GM19099 (cell line): Measurements from ENCODE around the gene MUC3A.
A peak's percentile ranks its signal among the peaks of the same experiment; 100 is the strongest.

Source experiments
- POLR2A ChIP-seq: IDR thresholded peaks from 3 replicates; pipeline ENCODE4 v1.6.1; 2011; ENCODE audit warnings: low read depth; ENCODE audit not compliant: insufficient read length; ENCODE audit errors: extremely low read depth

Gene MUC3A

DNA sequence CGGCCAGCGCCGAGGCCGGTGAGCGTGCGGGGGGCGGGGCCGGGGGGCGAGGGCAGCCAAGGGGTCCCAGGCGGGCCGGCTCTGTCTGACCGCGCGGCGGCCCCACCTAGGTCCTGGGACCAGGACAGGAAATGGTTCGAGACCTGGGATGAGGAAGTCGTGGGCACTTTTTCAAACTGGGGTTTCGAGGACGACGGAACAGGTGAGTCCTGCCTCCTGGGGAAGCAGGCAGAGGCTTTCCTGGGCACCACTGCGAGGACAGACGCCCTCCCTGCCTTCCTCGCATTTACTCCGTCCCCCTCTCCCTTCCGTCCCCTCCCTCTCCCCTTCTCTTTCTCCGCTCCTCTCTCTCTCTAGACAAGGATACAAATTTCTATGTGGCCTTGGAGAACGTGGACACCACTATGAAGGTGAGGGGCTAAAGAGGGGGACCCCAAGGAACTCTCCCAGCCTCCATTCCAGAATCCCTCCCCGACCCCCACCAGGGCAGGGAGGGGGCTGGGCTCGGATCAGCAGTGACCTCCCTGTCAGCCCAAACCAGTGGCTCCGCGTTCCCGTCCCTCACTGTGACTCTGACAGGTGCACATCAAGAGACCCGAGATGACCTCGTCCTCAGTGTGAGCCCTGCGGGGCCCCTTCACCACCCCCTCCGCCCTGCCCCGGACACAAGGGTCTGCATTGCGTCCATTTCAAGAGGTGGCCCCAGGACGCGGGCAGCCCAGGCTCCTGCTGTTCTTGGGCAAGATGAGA lies 17.4 kb downstream of the MUC3A start:
- TF ChIP-seq POLR2A: no peak

DNA sequence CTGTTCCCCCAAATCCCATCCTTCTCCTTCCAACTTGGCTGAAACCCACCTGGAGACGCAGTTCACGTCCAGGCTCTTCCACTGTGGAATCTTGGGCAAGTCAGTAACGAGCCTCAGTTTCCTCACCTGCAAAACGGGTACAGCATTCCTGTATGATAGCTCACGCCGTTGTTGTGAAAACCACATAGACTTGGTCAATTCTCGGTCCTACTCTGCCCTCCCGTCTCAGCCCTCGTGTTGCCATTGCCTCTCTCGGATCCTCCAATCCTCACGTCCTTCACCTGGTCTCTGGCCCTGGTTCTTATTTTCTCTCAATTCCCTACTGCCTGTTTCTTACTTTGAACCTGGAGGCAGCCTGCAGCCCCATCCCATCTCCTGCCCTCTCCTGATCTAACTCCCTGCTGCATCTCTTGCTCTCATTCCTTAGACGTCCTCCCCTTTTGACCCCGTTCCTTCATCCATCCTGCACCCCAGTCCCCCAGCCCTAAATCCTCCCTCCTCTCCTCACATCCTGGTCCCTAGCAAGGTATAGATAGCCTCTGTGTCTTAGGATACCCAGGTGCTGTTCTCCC lies 18.0 kb downstream of the MUC3A start:
- TF ChIP-seq POLR2A: no peak

DNA sequence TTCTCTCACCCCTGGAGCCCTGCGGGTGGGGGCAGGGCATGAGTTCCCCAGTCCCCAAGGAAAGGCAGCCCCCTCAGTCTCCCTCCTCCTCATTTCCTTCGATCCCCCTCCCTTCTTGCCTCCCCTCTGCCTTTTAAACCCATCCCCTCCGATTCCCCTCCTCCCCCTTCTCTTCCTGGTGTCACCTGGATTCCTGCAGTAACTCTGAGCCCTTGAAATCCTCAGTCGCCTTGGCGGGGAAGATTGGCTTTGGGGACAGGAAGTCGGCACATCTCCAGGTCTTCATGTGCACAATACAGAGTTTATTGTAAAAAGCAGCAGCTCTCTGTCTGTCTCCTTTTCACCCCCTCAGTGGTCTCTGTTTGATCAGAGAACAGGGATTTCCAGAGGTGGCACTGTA lies 18.7 kb downstream of the MUC3A start:
- TF ChIP-seq POLR2A: no peak

DNA sequence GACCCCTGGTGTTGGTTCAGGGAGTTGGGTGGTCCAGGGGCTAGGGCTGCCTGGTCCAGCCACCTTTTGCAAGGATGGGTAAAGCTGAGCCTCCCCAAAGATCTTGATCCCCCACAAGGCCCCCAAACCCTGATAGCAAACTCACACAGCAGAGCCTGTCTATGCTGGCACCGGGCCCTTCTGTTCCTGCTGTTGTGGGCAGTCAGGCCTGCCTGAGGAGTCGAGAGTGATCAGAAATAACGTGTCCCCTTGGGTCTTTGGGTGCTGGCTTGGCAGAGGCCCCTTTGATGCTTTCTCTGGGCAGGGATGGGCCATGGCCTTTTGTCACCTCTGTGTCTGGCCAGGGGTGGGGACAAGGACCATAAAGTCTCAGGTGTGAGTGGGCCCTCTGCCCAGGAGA lies 19.3 kb downstream of the MUC3A start:
- TF ChIP-seq POLR2A: no peak

DNA sequence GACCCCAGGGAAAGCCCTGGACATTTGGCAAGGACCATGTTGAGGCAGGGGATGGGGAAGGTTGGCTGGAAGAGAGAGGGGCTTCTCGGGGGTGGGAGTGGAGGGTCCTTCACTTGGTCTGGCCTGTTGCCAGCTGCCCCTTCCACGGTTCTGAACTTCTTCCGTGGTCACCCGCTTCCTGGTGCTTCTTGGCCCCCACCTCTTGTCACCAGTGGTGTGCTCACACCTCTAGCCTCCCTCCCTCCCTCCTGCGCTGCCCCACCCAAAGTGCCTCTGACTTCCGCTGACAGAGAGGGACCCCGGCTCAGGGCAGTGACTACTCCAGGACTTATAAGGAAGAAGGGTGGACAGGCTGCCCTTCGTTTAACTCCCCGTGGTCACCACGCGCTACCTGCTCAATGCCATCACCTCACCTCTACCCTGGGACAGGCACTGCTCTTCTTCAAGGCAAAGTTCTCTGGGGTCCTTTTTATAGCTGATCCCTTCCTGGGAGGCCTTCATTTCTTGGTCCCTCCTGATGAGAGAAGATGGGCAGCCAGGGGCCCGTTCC lies 19.8 kb downstream of the MUC3A start, which contains the start of gene MUC12:
Gene MUC12 (plus strand): TSS at position 500 of the 550 bp plus-strand sequence. CDS start 58 bp downstream, outside the sequence.
- no peak for TF ChIP-seq POLR2A

DNA sequence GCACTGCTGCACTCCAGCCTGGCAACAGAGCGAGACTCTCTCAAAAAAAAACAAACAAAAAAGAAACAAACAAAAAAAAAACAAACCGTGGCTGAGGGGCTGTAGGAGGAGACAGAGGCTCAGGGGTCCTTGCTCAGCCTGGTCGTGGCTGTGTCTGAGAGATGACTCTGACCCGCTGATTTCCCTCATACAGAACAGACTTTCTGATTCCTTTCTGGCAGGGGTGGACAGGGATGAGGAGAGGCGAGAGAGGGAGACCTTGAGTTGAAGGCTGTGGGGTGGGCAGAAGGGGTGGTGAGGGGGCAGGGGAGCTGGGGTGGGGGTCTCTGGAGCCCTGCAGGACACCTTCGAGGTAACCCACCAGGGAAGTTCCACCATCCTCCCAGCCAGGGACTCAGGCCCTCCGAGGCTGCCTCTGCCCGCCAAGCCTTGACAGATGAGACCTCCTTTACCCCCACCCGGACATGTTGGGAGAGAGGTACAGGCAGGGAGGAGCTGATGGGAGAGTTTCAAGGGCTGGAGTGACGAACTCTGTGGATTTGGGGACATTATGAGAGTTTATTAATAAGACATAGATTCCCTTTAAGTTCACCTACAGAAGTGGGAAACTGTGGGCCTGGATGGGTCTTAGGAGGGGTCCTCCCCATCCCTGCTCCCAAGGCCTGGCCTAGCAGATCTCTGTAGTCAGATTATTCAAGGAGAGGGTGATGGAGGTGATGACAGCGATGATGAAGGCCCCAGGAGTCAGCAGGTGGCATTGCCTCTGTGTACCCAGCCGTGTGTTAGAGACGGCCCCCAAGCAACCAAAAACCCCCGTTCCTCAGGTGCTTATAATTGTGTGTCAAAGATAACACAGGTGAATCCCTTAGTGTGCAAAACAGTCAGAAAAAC lies 22.0 kb downstream of the MUC3A start:
- no peak for TF ChIP-seq POLR2A

DNA sequence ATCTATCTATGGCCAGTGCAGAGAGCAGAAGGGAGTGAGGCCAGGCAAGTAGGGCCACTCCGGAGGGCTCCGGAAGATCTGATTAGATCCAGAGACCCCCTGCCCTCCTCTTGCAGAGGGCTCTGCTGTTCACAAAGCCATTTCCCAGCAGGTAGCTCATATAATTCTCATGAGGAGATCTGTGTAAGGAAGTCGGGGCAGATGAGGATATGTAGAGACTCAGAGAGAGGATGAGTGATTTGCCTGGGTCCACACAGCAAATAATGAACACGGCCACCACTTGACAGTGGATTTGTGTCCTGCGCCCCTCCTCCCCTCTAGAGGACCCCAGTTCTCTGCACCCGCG lies 22.6 kb downstream of the MUC3A start:
- TF ChIP-seq POLR2A: no peak

DNA sequence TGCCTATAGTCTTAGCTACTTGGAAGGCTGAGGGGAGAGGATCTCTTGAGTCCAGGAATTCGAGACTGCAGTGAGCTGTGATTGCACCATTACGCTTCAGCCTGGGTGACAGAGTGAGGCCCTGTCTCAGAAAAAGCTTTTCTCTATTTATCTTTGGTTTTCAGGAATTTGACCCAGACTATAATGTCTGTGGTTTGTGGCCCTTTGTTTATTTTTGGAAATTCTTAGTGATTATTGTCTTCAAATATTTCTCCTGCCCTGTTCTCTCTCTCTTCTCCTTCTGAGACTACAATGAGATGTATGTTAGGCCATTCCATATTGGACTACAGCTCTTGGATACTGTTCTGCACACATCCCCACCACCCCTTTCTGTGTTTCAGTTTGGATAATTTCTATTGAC lies 24.7 kb downstream of the MUC3A start:
- no peak for TF ChIP-seq POLR2A

DNA sequence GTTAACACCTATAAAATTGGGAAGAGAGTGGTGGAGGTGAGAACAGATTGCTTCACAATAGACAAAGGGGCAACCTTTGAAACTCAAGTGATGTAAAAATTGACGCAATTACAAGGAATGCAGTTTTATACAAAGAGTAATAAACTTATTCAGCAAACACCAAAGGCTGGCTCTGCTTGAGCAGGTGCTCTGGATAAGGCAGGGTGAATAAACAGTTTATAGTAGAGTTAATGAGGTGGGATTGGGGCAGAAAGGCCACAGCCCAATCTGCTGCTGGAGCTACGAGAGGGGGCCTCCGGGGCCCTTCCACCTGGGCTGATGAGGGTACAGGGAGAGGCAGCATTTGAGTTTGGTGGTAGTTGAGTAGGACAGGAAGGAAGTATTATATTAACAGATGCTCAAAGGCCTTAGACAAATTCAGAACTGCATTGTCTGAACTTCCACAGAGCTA lies 26.1 kb downstream of the MUC3A start:
- no peak for TF ChIP-seq POLR2A

DNA sequence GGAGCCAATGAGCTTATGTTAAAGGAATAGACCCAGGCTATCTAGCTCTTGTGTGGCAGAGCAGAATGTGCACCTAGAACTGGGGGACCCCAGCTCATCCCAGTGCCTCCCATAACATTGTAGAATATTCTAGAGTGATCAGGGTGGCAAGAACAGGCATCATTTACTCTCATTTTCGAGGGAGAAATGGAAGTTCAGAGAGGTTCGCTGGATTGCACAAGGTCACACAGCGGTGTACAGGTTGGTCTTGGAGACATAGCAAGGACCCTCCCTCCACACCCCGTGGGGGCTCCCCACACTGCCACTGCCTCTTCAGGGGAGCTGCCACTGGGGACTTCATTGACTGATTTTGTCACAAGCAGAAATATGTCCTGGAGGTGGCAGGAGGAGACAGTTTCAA lies 29.0 kb downstream of the MUC3A start:
- TF ChIP-seq POLR2A: no peak

DNA sequence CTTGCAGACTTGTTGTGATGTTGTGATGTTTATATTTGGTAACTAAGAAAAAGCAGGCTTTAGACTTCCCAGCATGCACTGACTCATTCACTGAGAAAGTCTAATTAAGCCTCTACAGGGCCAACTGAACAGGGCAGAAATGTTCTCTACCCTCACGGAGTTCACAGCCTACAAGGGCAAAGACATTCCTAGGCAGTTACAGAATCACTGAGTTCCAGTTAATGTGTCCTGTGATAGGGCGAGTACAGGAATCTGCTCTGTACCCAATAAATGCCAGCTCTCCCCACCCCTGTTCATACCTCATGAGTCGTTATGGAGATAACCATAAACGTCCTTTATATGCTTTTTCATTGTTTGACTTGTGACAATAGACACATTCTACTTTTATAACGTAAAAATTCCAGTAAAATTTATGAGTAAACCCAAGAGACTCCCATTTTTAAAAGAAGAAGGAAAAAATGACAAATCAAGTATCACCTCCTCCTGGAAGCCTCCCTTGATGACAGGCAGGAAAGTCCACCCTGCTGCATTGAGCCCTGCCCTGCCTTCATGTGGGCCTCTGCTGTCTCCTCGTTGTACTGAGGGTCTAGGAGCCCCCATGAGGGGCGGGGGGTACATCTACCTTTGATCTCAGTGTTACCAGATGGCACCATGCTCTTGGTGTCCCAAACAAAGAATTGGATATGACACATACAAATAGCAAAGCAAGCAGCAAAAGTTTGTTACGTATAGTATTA lies 34.3 kb downstream of the MUC3A start:
- no peak for TF ChIP-seq POLR2A

DNA sequence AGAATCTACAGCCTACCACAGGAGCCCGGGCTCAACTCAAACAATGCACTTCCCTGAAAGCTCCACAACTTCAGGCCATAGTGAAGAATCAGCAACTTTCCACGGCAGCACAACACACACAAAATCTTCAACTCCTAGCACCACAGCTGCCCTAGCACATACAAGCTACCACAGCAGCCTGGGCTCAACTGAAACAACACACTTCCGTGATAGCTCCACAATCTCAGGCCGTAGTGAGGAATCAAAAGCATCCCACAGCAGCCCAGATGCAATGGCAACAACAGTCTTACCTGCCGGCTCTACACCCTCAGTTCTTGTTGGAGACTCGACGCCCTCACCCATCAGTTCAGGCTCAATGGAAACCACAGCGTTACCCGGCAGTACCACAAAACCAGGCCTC lies 42.3 kb downstream of the MUC3A start:
- TF ChIP-seq POLR2A: no peak

DNA sequence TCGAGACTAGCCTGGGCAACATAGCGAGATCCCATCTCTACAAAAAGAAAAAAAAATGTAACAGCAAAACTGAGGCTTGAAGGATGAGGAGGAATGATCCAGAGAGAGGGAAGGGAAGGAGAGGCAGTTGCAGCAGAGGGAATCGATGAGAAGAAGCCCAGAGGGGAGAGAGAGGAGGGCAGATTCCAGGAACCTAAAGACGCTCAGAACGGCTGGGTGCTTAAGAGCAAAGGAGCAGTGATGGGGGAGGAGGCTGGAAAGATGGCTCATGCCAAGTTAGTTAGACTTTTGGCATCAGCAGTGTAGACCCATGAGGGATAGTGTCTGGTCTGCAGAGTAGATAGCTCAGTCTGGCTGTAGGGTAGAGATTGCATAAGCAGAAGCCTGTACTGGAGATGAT lies 60.3 kb downstream of the MUC3A start:
- TF ChIP-seq POLR2A: no peak

DNA sequence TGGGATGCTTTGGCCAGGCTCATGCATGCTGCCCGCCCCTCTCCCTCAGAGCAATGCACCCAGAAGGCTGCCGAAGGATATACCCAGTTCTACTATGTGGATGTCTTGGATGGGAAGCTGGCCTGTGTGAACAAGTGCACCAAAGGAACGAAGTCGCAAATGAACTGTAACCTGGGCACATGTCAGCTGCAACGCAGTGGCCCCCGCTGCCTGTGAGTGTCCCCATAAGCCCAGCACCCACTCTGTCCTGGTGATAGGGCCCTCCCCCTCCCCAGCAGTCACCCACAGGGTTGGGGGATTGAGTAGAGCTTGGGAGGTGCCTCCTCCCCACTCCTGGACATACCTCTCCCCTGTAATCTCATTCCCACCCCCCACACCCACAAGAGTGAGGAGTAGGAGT lies 63.6 kb downstream of the MUC3A start:
- no peak for TF ChIP-seq POLR2A

DNA sequence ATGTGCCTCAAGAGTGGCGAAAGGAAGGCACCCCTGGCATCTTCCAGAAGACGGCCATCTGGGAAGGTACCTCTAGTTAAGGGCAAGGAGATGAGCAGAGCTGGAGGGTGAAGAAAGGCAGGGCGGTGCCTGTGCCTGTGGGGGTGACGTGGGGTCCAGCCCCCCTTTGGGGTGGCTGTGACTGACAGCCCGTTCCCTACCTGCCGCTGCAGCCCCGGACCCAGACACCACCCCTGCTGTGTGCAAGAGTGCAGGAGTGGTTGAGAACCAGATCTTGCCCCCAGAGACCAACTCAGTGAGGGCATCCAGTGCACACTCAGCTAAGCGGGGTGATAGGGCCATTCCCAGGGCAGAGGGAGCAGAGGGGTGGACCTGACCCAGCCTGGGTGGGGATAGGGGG lies 66.3 kb downstream of the MUC3A start:
- TF ChIP-seq POLR2A: no peak

DNA sequence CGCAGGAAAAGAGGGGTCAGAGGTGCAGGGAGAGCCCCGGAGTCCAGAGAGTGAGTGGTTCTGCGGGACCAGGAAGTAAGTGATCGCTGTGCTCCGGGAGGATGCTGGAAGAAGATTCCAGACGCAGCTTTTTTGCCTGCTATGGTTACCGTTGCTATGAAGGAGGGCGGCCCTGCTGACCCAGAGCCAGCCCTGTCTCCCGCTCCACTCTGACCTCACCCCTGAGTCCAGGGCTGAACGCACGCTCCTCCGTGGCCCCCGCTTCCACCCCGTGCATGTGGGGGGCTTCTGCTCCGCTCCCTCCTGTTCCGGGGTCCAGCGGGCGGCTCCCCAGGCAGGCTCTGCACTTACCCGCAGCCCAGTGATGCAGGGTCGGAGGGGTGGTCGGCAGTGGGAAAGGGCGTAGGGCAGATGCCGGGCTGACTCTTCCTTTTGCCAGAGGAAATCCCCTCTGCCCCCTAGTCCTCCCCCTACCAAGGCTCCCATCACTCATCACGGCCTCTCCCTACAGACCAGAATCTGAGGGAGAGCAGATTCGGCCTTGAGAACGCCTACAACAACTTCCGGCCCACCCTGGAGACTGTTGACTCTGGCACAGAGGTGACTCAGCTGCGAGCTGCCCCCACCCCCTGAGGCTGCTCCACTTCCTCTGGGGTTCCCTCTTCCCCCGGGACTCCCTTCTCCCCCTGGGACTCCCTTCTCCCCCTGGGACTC lies 67.9 kb downstream of the MUC3A start:
- TF ChIP-seq POLR2A: peak; percentile 63
